Lower leg skin (tissue), 3 donors: ENCODE results near the gene PUDP.

Experiments
- CTCF ChIP-seq, 3 donors: fragments of 450-650 bp; IDR thresholded peaks; one replicate each; pipeline ENCODE4 v1.5.1; 2016; ENCODE audit warnings: antibody characterized with exemption in 3 of 3, mild to moderate bottlenecking in 3 of 3, moderate library complexity in 2 of 3
- POLR2A ChIP-seq, 2 donors: fragments of 450-650 bp; IDR thresholded peaks; one replicate each; pipeline ENCODE4 v1.6.1; 2016 to 2017; ENCODE audit warnings: antibody characterized with exemption in 2 of 2, mild to moderate bottlenecking in 1 of 2, moderate library complexity in 1 of 2

DNA sequence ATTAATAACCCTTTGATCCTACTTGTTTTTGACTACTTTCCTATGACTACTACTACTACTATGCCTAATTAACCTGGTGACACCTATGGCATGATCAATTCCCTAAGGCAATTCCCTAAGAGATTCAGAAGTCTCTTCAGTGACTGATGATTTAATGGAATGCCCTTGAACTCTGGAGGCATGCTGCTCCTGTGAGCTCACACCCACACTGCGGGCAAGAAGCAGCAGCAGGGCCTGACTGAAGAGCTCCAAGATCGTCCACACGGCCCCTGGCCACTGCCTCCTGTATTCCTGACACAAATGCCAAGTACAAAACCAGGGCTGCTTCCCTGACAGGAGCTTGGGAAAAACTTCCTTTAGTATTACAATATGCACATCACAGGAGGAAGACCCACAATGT, 74.6 kb downstream of the PUDP start:
- TF ChIP-seq POLR2A (IDR thresholded peaks at IDR 0.05) (no peak), CTCF (IDR thresholded peaks at IDR 0.05) (no peak)
